H9 (cell line): ENCODE measurements around the gene STAB2. TPM values are rescaled to one million over a fixed set of nuclear protein-coding genes. Genes with fewer than 3 reads are reported as not detected.

Source experiments
- DNase-seq: peaks from one replicate; pipeline ENCODE4 v3.0.0-alpha.2; 2017
- H2AFZ ChIP-seq: one replicate; pipeline ENCODE4 v1.6.1; 2013; ENCODE audit warnings: mild to moderate bottlenecking, low read length, control low read depth, moderate library complexity
- H2AK5ac ChIP-seq: 2 replicates; pipeline ENCODE4 v1.6.1; 2013; ENCODE audit warnings: low read length, control low read depth, mixed read lengths; ENCODE audit not compliant: insufficient read length
- H2BK120ac ChIP-seq: one replicate; pipeline ENCODE4 v1.6.1; 2013; ENCODE audit warnings: low read depth, mild to moderate bottlenecking, low read length, control low read depth, inconsistent platforms; ENCODE audit not compliant: poor library complexity, severe bottlenecking
- H2BK12ac ChIP-seq: 2 replicates; pipeline ENCODE4 v1.6.1; 2013; ENCODE audit warnings: low read length, control low read depth, mixed read lengths, low read depth; ENCODE audit not compliant: insufficient read length
- H2BK15ac ChIP-seq: 2 replicates; pipeline ENCODE4 v1.6.1; 2013; ENCODE audit warnings: low read depth, low read length, control low read depth
- H2BK20ac ChIP-seq: one replicate; pipeline ENCODE4 v1.6.1; 2013; ENCODE audit warnings: low read depth, mild to moderate bottlenecking, low read length, control low read depth, inconsistent platforms; ENCODE audit not compliant: poor library complexity, severe bottlenecking
- H2BK5ac ChIP-seq: 2 replicates; pipeline ENCODE4 v1.6.1; 2013; ENCODE audit warnings: low read length, control low read depth, mixed read lengths; ENCODE audit not compliant: insufficient read length
- H3K14ac ChIP-seq: 2 replicates; pipeline ENCODE4 v1.6.1; 2013; ENCODE audit warnings: low read length, control low read depth; ENCODE audit not compliant: insufficient read depth
- H3K18ac ChIP-seq: 2 replicates; pipeline ENCODE4 v1.6.1; 2013; ENCODE audit warnings: low read depth, mild to moderate bottlenecking, mixed read lengths, low read length, control low read depth; ENCODE audit not compliant: insufficient read length
- H3K23ac ChIP-seq: 2 replicates; pipeline ENCODE4 v1.6.1; 2013; ENCODE audit warnings: low read length, control low read depth, mixed read lengths, low read depth; ENCODE audit not compliant: insufficient read length
- H3K23me2 ChIP-seq: 2 replicates; pipeline ENCODE4 v1.6.1; 2013; ENCODE audit warnings: low read depth, mild to moderate bottlenecking, mixed read lengths, low read length, control low read depth; ENCODE audit not compliant: insufficient read length, poor library complexity, severe bottlenecking
- H3K27ac ChIP-seq: 2 replicates; pipeline ENCODE4 v1.5.1; 2013; ENCODE audit warnings: low read length, control low read depth, mixed read lengths, low read depth; ENCODE audit not compliant: insufficient read length
- H3K27me3 ChIP-seq: 2 replicates; pipeline ENCODE4 v1.6.1; 2013; ENCODE audit warnings: low read length, control low read depth, inconsistent platforms; ENCODE audit not compliant: insufficient read depth
- H3K4ac ChIP-seq: 2 replicates; pipeline ENCODE4 v1.6.1; 2013; ENCODE audit warnings: low read depth, mild to moderate bottlenecking, control low read depth, inconsistent platforms, low read length, moderate library complexity
- H3K4me1 ChIP-seq: 2 replicates; pipeline ENCODE4 v1.6.1; 2013; ENCODE audit warnings: low read length, control low read depth, inconsistent platforms; ENCODE audit not compliant: insufficient read depth
- H3K4me2 ChIP-seq: 2 replicates; pipeline ENCODE4 v1.6.1; 2013; ENCODE audit warnings: low read length, control low read depth, mixed read lengths; ENCODE audit not compliant: insufficient read length, insufficient read depth
- H3K56ac ChIP-seq: 2 replicates; pipeline ENCODE4 v1.6.1; 2013; ENCODE audit warnings: low read depth, mild to moderate bottlenecking, mixed read lengths, low read length, control low read depth; ENCODE audit not compliant: insufficient read length
- H3K79me1 ChIP-seq: 2 replicates; pipeline ENCODE4 v1.6.1; 2013; ENCODE audit warnings: low read depth, mild to moderate bottlenecking, moderate library complexity, low read length, control low read depth, inconsistent platforms; ENCODE audit not compliant: insufficient read depth, poor library complexity, severe bottlenecking
- H3K79me2 ChIP-seq: 2 replicates; pipeline ENCODE4 v1.6.1; 2013; ENCODE audit warnings: low read length, control low read depth, inconsistent platforms; ENCODE audit not compliant: insufficient read depth
- H3K9ac ChIP-seq: 2 replicates; pipeline ENCODE4 v1.6.1; 2013; ENCODE audit warnings: low read length, control low read depth, mixed read lengths; ENCODE audit not compliant: insufficient read length; ENCODE audit errors: extremely low read depth
- H3K9me3 ChIP-seq: one replicate; pipeline ENCODE4 v1.6.1; 2013; ENCODE audit warnings: low read depth, low read length, inconsistent platforms; ENCODE audit not compliant: control insufficient read depth
- H3T11ph ChIP-seq: one replicate; pipeline ENCODE4 v1.6.1; 2013; ENCODE audit warnings: mild to moderate bottlenecking, low read length, control low read depth, inconsistent platforms
- H4K20me1 ChIP-seq: one replicate; pipeline ENCODE4 v1.6.1; 2013; ENCODE audit not compliant: control insufficient read depth, insufficient read length, insufficient read depth
- H4K5ac ChIP-seq: 2 replicates; pipeline ENCODE4 v1.6.1; 2013; ENCODE audit warnings: low read depth, mild to moderate bottlenecking, mixed read lengths, low read length, control low read depth; ENCODE audit not compliant: insufficient read length
- H4K8ac ChIP-seq: replicated peaks from 2 replicates; pipeline ENCODE4 v1.6.1; 2013; ENCODE audit warnings: low read length, control low read depth, mixed read lengths, low read depth; ENCODE audit not compliant: insufficient read length
- H4K91ac ChIP-seq: 2 replicates; pipeline ENCODE4 v1.6.1; 2013; ENCODE audit warnings: low read depth, mild to moderate bottlenecking, moderate library complexity, mixed read lengths, low read length, control low read depth; ENCODE audit not compliant: insufficient read length
- H3K27ac Mint-ChIP-seq, 3 experiments: 2 replicates in 2 of 3; 3 replicates in 1 of 3; pipeline ENCODE4 v1.8.0; 2020 to 2021; ENCODE audit warnings: mixed read lengths in 3 of 3, mild to moderate bottlenecking in 1 of 3, moderate library complexity in 1 of 3
- H3K27me3 Mint-ChIP-seq: 2 replicates; pipeline ENCODE4 v1.8.0; 2021; ENCODE audit warnings: low read depth, mild to moderate bottlenecking, moderate library complexity, mixed read lengths
- H3K36me3 Mint-ChIP-seq, 3 experiments: 2 replicates in 2 of 3; 3 replicates in 1 of 3; pipeline ENCODE4 v1.8.0; 2020 to 2021; ENCODE audit warnings: low read depth in 3 of 3, mixed read lengths in 3 of 3; ENCODE audit not compliant: insufficient read depth in 1 of 3
- H3K4me1 Mint-ChIP-seq, 2 experiments: 2 replicates each; pipeline ENCODE4 v1.8.0; 2020; ENCODE audit warnings: mixed read lengths in 2 of 2
- H3K4me3 Mint-ChIP-seq, 2 experiments: 2 replicates in 1 of 2; 3 replicates in 1 of 2; pipeline ENCODE4 v1.8.0; 2020 to 2021; ENCODE audit warnings: mild to moderate bottlenecking in 2 of 2, mixed read lengths in 2 of 2, moderate library complexity in 1 of 2
- H3K9me3 Mint-ChIP-seq, 2 experiments: 2 replicates in 1 of 2; 3 replicates in 1 of 2; pipeline ENCODE4 v1.8.0; 2020; ENCODE audit warnings: mild to moderate bottlenecking in 2 of 2, mixed read lengths in 2 of 2, moderate library complexity in 1 of 2
- WGBS: extraction: QIAGEN DNeasy Blood & Tissue Kit; methylation state at CpG from one replicate; pipeline ENCODE4 v1.1.7; 2013; ENCODE audit warnings: missing lambda C conversion rate, low lambda C conversion rate, mixed read lengths; ENCODE audit not compliant: insufficient read length; ENCODE audit errors: extremely low coverage; 5-methylcytosine and 5-hydroxymethylcytosine counted together
- total RNA-seq: library from RNA; stranded (reverse); gene quantifications from 2 replicates; pipeline ENCODE4 v1.2.1, GENCODE V29; 2021
- TF ChIP-seq, protein P1 (sequence below): fragments of 200-600 bp; sonication (generic); conservative IDR thresholded peaks from 3 replicates; pipeline ENCODE4 v1.8.0; 2021; ENCODE audit warnings: antibody characterized with exemption, mild to moderate bottlenecking

The STAB2 gene
- total RNA-seq, 1 experiment from 2014 or later = 0.02 TPM

DNA sequence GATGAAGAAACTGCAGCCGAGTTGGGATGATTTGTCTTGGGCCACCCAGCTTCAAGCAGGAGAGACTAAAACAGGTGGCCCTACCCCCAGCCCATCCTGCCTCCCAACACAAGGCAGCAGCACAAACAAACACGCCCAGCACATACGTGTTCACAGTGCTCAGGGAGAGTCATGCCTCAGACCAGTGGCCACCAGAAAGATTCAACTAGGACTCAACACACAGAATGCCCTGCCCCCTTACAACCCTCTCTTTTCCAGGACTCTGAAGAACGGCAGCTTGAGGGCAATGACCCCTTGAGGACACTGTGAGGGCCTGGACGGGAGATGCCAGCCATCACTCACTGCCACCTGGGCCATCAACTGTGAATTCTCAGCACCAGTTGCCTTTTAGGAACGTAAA, 179.0 kb downstream of the STAB2 start:
- TF ChIP-seq, protein P1, sequence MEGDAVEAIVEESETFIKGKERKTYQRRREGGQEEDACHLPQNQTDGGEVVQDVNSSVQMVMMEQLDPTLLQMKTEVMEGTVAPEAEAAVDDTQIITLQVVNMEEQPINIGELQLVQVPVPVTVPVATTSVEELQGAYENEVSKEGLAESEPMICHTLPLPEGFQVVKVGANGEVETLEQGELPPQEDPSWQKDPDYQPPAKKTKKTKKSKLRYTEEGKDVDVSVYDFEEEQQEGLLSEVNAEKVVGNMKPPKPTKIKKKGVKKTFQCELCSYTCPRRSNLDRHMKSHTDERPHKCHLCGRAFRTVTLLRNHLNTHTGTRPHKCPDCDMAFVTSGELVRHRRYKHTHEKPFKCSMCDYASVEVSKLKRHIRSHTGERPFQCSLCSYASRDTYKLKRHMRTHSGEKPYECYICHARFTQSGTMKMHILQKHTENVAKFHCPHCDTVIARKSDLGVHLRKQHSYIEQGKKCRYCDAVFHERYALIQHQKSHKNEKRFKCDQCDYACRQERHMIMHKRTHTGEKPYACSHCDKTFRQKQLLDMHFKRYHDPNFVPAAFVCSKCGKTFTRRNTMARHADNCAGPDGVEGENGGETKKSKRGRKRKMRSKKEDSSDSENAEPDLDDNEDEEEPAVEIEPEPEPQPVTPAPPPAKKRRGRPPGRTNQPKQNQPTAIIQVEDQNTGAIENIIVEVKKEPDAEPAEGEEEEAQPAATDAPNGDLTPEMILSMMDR = no peak
- H3K27me3 ChIP-seq = no peaks in the 10 kb centered on the region
- H2BK15ac ChIP-seq = no peak overlapping the region
- no peak overlapping the region for H3K27ac Mint-ChIP-seq
- H3K9me3 Mint-ChIP-seq = no peaks in the 10 kb centered on the region
- no peak overlapping the region for H3K4ac ChIP-seq
- H4K8ac ChIP-seq = no peak overlapping the region
- no CpG with 5 or more reads among the region's 6 CpGs for WGBS
- H3T11ph ChIP-seq = no peak overlapping the region
- no peak overlapping the region for H4K5ac ChIP-seq
- peaks cover 2% of the 10 kb centered on the region; the same call in 1 of the 2 replicates for H3K4me1 ChIP-seq
- H3K4me2 ChIP-seq = no peak overlapping the region
- H3K4me3 Mint-ChIP-seq = no peak overlapping the region
- no peaks in the 10 kb centered on the region for H3K79me1 ChIP-seq
- peaks cover 12 to 16% of the 10 kb centered on the region in 2 experiments for H3K4me1 Mint-ChIP-seq
- no peak overlapping the region for H2BK20ac ChIP-seq
- H2BK5ac ChIP-seq = no peak overlapping the region
- no peak overlapping the region for H3K27ac ChIP-seq
- H3K23ac ChIP-seq = no peak overlapping the region
- DNase-seq = no peak
- H3K18ac ChIP-seq = no peak overlapping the region
- no peaks in the 10 kb centered on the region for H3K9me3 ChIP-seq
- H4K91ac ChIP-seq = no peak overlapping the region
- H3K14ac ChIP-seq = no peak overlapping the region
- no peak overlapping the region for H3K9ac ChIP-seq
- H3K27me3 Mint-ChIP-seq = no peaks in the 10 kb centered on the region
- no peaks in the 10 kb centered on the region for H3K23me2 ChIP-seq
- H2AK5ac ChIP-seq = no peak overlapping the region
- H3K79me2 ChIP-seq = no peaks in the 10 kb centered on the region
- no peak overlapping the region for H2AFZ ChIP-seq
- no peak overlapping the region for H2BK120ac ChIP-seq
- H4K20me1 ChIP-seq = no peaks in the 10 kb centered on the region
- no peak overlapping the region for H2BK12ac ChIP-seq
- no peak overlapping the region for H3K56ac ChIP-seq
- peaks cover 6 to 15% (median 8%) of the 10 kb centered on the region in 3 experiments; a peak in 5 of 7 replicates for H3K36me3 Mint-ChIP-seq
